ENCODE results near the gene IL7R. TPM values are rescaled to one million over a fixed set of nuclear protein-coding genes. Genes with fewer than 3 reads are reported as not detected.

IL7R gene
- total RNA-seq, 1 experiment from 2014 or later, result 0.41 TPM

DNA sequence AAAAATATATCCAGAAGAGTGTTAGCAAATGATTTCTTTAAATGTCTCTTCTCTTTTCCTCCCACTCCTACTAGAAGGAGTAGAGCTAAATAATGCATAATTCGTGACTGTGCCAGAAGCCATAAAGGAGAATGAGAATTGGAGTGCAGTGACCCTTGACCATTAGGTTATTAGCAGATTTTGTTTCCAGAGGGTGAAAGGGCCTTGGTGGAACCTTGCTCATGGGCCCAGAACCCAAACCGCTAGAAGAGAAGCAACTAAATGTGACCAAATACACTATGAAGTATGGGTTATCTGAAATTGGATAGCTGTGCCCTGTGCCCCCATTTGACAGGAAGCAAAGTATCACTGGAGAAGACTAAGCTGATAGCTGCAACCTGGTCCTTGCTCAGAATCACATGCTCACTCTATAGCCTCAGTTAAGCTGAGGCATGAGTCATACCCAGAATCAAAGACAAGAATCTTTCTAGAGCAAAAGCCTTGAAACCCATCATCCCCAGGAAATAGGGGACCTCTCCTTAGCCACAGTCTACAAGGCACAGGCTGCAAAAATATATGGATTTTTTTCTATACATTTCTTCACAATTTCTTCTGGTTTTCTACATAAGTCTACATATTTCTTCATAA is 45.5 kb downstream of the IL7R start:
- H3K27ac ChIP-seq, result no peak overlapping the region
- H3K9me3 ChIP-seq (ENCODE audit: insufficient read depth, low read depth), result no peaks in the 10 kb centered on the region
- H3K79me2 ChIP-seq (ENCODE audit: low read depth), result no peaks in the 10 kb centered on the region
- no peak overlapping the region for H3K4me3 ChIP-seq
- H2AFZ ChIP-seq, result no peak overlapping the region
- TF ChIP-seq EZH2 (IDR thresholded peaks at IDR 0.05; ENCODE audit: low read depth), result no peak
- TF ChIP-seq, protein P1, sequence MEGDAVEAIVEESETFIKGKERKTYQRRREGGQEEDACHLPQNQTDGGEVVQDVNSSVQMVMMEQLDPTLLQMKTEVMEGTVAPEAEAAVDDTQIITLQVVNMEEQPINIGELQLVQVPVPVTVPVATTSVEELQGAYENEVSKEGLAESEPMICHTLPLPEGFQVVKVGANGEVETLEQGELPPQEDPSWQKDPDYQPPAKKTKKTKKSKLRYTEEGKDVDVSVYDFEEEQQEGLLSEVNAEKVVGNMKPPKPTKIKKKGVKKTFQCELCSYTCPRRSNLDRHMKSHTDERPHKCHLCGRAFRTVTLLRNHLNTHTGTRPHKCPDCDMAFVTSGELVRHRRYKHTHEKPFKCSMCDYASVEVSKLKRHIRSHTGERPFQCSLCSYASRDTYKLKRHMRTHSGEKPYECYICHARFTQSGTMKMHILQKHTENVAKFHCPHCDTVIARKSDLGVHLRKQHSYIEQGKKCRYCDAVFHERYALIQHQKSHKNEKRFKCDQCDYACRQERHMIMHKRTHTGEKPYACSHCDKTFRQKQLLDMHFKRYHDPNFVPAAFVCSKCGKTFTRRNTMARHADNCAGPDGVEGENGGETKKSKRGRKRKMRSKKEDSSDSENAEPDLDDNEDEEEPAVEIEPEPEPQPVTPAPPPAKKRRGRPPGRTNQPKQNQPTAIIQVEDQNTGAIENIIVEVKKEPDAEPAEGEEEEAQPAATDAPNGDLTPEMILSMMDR (conservative IDR thresholded peaks at IDR 0.05), result no peak
- H3K9me2 ChIP-seq (ENCODE audit: insufficient read depth), result no peaks in the 10 kb centered on the region
- H4K20me1 ChIP-seq (ENCODE audit: insufficient read depth), result no peaks in the 10 kb centered on the region
- no peak overlapping the region for H3K4me2 ChIP-seq
- H3K4me1 ChIP-seq (replicated peaks; ENCODE audit: insufficient read depth), result no peaks in the 10 kb centered on the region
- CTCF ChIA-PET, result no interaction called here
- no TSS peak for BruUV-seq (replicated peaks)
- POLR2A ChIA-PET (ENCODE audit: unreplicated experiment), result no interaction called here
- no peaks in the 10 kb centered on the region for H3F3A ChIP-seq (ENCODE audit: insufficient read depth, low read depth)
- no peaks in the 10 kb centered on the region for H3K36me3 ChIP-seq (ENCODE audit: low read depth)
- H3K27me3 ChIP-seq (ENCODE audit: insufficient read depth, low read depth), result no peaks in the 10 kb centered on the region
- no peak for DNase-seq
- intact Hi-C loops (cut with micrococcal nuclease; ENCODE audit: unreplicated experiment), result no loop called here

DNA sequence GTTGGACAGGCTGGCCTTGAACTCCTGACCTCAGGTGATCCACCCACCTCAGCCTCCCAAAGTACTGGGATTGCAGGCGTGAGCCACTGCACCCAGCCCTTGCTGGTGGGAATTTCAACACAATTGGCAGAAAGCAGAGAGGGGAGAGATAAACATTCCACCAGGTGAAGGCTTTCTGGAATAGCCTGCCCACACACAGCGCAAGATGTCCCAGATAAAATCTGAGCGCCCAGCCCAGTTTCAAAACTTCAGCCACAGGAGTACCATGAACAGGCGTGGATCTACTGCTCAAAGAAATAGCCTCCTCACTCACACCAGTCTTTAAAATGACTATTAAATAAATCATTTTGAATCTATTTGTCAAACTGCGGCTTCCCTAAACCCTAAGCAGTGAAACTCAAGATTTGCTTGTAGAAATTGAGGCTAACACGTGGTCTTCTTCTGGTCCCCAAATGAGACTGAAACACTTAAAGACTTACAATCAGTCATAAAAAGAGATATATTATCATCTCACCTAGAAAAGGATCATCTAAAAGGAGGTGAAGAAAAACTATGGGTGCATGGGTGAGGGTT is 47.0 kb downstream of the IL7R start:
- H3K79me2 ChIP-seq (ENCODE audit: low read depth), result no peaks in the 10 kb centered on the region
- POLR2A ChIA-PET (ENCODE audit: unreplicated experiment), result interaction anchor here (0.7 kb wide), 1 partner anchor 16 kb away, joined by 5 read pairs; no protein-coding TSS in a partner anchor
- no peak overlapping the region for H2AFZ ChIP-seq
- intact Hi-C loops (cut with micrococcal nuclease; ENCODE audit: unreplicated experiment), result no loop called here
- CTCF ChIA-PET, result no interaction called here
- no TSS peak for BruUV-seq (replicated peaks)
- H3K4me2 ChIP-seq, result no peak overlapping the region
- no peaks in the 10 kb centered on the region for H3K27me3 ChIP-seq (ENCODE audit: insufficient read depth, low read depth)
- no peaks in the 10 kb centered on the region for H3K4me1 ChIP-seq (replicated peaks; ENCODE audit: insufficient read depth)
- no peak for TF ChIP-seq EZH2 (IDR thresholded peaks at IDR 0.05; ENCODE audit: low read depth)
- TF ChIP-seq, protein P1 (conservative IDR thresholded peaks at IDR 0.05), result no peak
- DNase-seq, result no peak
- H3K36me3 ChIP-seq (ENCODE audit: low read depth), result no peaks in the 10 kb centered on the region
- no peak overlapping the region for H3K27ac ChIP-seq
- no peaks in the 10 kb centered on the region for H3K9me3 ChIP-seq (ENCODE audit: insufficient read depth, low read depth)
- no peaks in the 10 kb centered on the region for H4K20me1 ChIP-seq (ENCODE audit: insufficient read depth)
- H3F3A ChIP-seq (ENCODE audit: insufficient read depth, low read depth), result no peaks in the 10 kb centered on the region
- H3K4me3 ChIP-seq, result no peak overlapping the region
- H3K9me2 ChIP-seq (ENCODE audit: insufficient read depth), result no peaks in the 10 kb centered on the region

DNA sequence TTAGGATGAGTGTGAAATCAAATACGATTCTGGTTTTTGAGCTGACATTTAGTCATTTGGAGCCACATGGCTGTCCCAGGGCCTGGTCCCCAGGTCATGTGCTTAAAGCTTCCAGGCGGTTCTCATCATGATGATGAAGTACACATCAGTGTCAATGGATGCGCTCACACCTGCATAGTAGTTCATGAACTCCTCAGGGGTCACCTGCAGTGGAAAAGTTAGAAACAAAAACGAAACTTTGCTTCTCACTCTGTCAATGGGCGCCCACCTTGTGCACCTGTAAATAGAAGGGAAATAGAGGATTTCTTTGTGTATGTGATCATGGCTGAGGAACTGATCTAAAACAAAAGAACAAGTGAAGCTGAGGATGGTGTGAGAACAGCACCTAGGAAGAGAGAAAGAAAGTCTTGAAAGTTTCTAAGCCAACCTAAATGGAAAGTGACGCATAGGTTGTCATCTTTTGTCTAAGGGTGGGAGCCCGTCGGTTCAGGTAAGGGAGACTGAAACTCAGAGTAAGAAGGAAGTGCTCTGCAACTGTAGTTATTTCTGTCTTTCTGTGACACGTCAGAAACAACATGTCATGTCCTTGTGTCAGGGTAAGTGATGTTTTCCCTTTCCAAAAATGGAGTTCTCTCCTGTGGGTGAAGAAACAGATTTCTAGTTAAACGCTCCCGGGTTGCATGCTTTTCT is 47.9 kb downstream of the IL7R start:
- CTCF ChIA-PET, result no interaction called here

More for the DNA sequence above, 47.9 kb downstream of the IL7R start:
- H3K9me2 ChIP-seq (ENCODE audit: insufficient read depth), result no peaks in the 10 kb centered on the region
- no peaks in the 10 kb centered on the region for H3K27me3 ChIP-seq (ENCODE audit: insufficient read depth, low read depth)
- H3K4me2 ChIP-seq, result no peak overlapping the region
- no peaks in the 10 kb centered on the region for H3F3A ChIP-seq (ENCODE audit: insufficient read depth, low read depth)
- H3K9me3 ChIP-seq (ENCODE audit: insufficient read depth, low read depth), result no peaks in the 10 kb centered on the region
- TF ChIP-seq EZH2 (IDR thresholded peaks at IDR 0.05; ENCODE audit: low read depth), result no peak
- TF ChIP-seq, protein P1 (conservative IDR thresholded peaks at IDR 0.05), result no peak
- POLR2A ChIA-PET (ENCODE audit: unreplicated experiment), result no interaction called here
- no peaks in the 10 kb centered on the region for H3K36me3 ChIP-seq (ENCODE audit: low read depth)
- H4K20me1 ChIP-seq (ENCODE audit: insufficient read depth), result no peaks in the 10 kb centered on the region
- DNase-seq, result no peak
- H3K4me3 ChIP-seq, result no peak overlapping the region
- H2AFZ ChIP-seq, result no peak overlapping the region
- H3K4me1 ChIP-seq (replicated peaks; ENCODE audit: insufficient read depth), result no peaks in the 10 kb centered on the region
- BruUV-seq (replicated peaks), result no TSS peak
- H3K79me2 ChIP-seq (ENCODE audit: low read depth), result no peaks in the 10 kb centered on the region
- intact Hi-C loops (cut with micrococcal nuclease; ENCODE audit: unreplicated experiment), result no loop called here
- H3K27ac ChIP-seq, result no peak overlapping the region

Data from PC-9 (cell line).